ENCODE measurements around the gene BIN1.

- TF ChIP-seq EZH2 (IDR thresholded peaks at IDR 0.05; ENCODE audit: low read depth), result no peak
- no peak for TF ChIP-seq CTCF (conservative IDR thresholded peaks at IDR 0.05)
These were observed 26.6 kb downstream of the BIN1 start for GRCh38 chr2:127080226-127080937.

Data from PC-9 (cell line).